NOMO-1 treated with DMSO at 0.1 percent for 48 hours (cell line): ENCODE results near the gene CRYBA4.
A peak's percentile ranks its signal among the peaks of the same experiment; 100 is the strongest.

ENCODE experiments used
- DNase-seq: peaks from one replicate; lab custom pipeline; 2025; ENCODE audit not compliant: unreplicated experiment; lab: John Stamatoyannopoulos, UW

The CRYBA4 gene

GRCh38 chr22:26658671-26659478, 37.1 kb downstream of the CRYBA4 start:
- DNase-seq = peak; percentile 60

GRCh38 chr22:26660356-26660755, 38.6 kb downstream of the CRYBA4 start:
- no peak for DNase-seq

GRCh38 chr22:26660961-26661578, 39.3 kb downstream of the CRYBA4 start:
- DNase-seq = no peak

- DNase-seq = no peak
Measured at GRCh38 chr22:26662160-26662559, 40.4 kb downstream of the CRYBA4 start.

- DNase-seq = no peak
Measured at GRCh38 chr22:26663374-26663923, 41.7 kb downstream of the CRYBA4 start.

GRCh38 chr22:26665813-26666231, 44.1 kb downstream of the CRYBA4 start:
- DNase-seq = no peak

- DNase-seq = no peak
Measured at GRCh38 chr22:26667140-26667539, 45.4 kb downstream of the CRYBA4 start.

GRCh38 chr22:26669060-26669481, 47.3 kb downstream of the CRYBA4 start:
- DNase-seq = no peak

- DNase-seq = no peak
Measured at GRCh38 chr22:26670459-26670858, 48.7 kb downstream of the CRYBA4 start.

GRCh38 chr22:26671317-26672059, 49.7 kb downstream of the CRYBA4 start:
- no peak for DNase-seq

- DNase-seq = no peak
Measured at GRCh38 chr22:26672060-26672471, 50.3 kb downstream of the CRYBA4 start.

- peak; percentile 100 for DNase-seq
Measured at GRCh38 chr22:26672590-26673468, 51.1 kb downstream of the CRYBA4 start.

- DNase-seq = no peak
Measured at GRCh38 chr22:26673486-26673885, 51.7 kb downstream of the CRYBA4 start.

- no peak for DNase-seq
Measured at GRCh38 chr22:26674211-26675190, 52.7 kb downstream of the CRYBA4 start.

GRCh38 chr22:26675687-26676268, 54.0 kb downstream of the CRYBA4 start:
- no peak for DNase-seq

- DNase-seq = no peak
Measured at GRCh38 chr22:26677217-26677616, 55.5 kb downstream of the CRYBA4 start.

- peak; percentile 49 for DNase-seq
Measured at GRCh38 chr22:26679003-26679629, 57.4 kb downstream of the CRYBA4 start.
